Measurements from ENCODE around the gene USP48.

The USP48 gene

DNA sequence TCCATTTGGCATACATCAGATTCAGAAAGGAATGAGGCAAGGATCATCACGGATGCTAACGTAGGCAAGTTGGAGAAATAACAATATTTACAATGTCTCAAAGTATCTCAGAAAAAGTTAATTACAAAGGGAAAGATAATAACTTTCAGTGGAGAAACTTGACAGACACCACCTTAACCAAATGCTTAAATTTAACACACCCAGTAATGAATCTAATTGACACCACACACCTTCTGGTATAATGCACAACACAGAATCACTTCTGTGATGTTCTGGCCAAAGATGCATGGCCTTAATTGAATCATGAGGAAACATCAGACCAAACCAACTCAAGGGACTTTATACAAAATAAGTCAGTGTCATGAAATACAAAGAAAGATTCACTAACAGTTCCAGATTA is 23.1 kb downstream of the USP48 start:
- Histone ChIP-seq H3K27ac (no peak overlapping the region), H3K36me3 (replicated peaks) (peaks cover 9% of the 10 kb centered on the region), H3K4me3 (ENCODE audit: low read depth, low read length) (no peak overlapping the region), H3K27me3 (replicated peaks) (no peaks in the 10 kb centered on the region)
- in situ Hi-C loops (cut with HindIII; ENCODE audit: low pct_ligation_motif_present, low sequenced_read_pairs), result no loop called here
- DNase-seq, result no peak
- TF ChIP-seq, protein P1, sequence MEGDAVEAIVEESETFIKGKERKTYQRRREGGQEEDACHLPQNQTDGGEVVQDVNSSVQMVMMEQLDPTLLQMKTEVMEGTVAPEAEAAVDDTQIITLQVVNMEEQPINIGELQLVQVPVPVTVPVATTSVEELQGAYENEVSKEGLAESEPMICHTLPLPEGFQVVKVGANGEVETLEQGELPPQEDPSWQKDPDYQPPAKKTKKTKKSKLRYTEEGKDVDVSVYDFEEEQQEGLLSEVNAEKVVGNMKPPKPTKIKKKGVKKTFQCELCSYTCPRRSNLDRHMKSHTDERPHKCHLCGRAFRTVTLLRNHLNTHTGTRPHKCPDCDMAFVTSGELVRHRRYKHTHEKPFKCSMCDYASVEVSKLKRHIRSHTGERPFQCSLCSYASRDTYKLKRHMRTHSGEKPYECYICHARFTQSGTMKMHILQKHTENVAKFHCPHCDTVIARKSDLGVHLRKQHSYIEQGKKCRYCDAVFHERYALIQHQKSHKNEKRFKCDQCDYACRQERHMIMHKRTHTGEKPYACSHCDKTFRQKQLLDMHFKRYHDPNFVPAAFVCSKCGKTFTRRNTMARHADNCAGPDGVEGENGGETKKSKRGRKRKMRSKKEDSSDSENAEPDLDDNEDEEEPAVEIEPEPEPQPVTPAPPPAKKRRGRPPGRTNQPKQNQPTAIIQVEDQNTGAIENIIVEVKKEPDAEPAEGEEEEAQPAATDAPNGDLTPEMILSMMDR (IDR thresholded peaks at IDR 0.05; ENCODE audit: low read depth, low read length, missing control alignments), result no peak

DNA sequence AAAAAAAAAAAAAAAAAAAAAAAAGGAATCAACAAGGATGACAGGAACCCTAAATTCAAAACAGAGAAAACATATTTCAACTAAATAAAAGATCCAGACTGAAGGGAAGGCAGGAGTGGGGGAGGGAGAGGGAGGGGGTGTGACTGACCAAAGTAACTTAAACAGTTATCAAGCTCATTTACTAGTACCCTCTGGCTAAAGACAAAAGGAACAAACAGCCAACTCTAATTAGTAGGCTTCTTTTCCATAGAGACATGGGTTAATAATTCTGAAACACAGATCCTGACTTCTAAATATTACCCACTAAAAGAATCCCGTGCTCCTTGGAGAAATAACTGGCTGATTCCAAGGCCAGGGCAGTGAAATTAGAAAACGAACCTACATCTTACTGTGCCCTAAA is 23.8 kb downstream of the USP48 start:
- Histone ChIP-seq H3K27me3 (replicated peaks) (no peaks in the 10 kb centered on the region), H3K4me3 (ENCODE audit: low read depth, low read length) (no peak overlapping the region), H3K36me3 (replicated peaks) (peaks cover 9% of the 10 kb centered on the region), H3K27ac (no peak overlapping the region)
- DNase-seq, result no peak
- in situ Hi-C loops (cut with HindIII; ENCODE audit: low pct_ligation_motif_present, low sequenced_read_pairs), result no loop called here
- TF ChIP-seq, protein P1 (IDR thresholded peaks at IDR 0.05; ENCODE audit: low read depth, low read length, missing control alignments), result no peak

DNA sequence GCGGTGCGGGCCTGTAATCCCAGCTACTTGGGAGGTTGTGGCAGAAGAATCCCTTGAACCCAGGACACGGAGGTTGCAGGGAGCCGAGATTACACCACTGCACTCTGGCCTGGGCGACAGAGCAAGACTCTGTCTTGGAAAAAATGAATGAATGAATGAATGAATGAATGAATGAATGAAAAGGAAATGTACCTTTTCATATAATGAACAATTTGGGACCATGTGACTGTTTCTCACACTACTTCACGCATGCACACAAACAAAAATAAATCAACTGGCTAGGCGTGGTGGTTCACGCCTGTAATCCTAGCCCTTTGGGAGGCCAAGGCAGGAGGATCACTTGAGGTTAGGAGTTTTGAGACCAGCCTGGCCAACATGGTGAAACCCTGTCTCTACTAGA is 24.3 kb downstream of the USP48 start:
- Histone ChIP-seq H3K36me3 (replicated peaks) (peaks cover 9% of the 10 kb centered on the region), H3K27ac (no peak overlapping the region), H3K27me3 (replicated peaks) (no peaks in the 10 kb centered on the region), H3K4me3 (ENCODE audit: low read depth, low read length) (no peak overlapping the region)
- TF ChIP-seq, protein P1 (IDR thresholded peaks at IDR 0.05; ENCODE audit: low read depth, low read length, missing control alignments), result no peak
- no peak for DNase-seq
- in situ Hi-C loops (cut with HindIII; ENCODE audit: low pct_ligation_motif_present, low sequenced_read_pairs), result no loop called here

DNA sequence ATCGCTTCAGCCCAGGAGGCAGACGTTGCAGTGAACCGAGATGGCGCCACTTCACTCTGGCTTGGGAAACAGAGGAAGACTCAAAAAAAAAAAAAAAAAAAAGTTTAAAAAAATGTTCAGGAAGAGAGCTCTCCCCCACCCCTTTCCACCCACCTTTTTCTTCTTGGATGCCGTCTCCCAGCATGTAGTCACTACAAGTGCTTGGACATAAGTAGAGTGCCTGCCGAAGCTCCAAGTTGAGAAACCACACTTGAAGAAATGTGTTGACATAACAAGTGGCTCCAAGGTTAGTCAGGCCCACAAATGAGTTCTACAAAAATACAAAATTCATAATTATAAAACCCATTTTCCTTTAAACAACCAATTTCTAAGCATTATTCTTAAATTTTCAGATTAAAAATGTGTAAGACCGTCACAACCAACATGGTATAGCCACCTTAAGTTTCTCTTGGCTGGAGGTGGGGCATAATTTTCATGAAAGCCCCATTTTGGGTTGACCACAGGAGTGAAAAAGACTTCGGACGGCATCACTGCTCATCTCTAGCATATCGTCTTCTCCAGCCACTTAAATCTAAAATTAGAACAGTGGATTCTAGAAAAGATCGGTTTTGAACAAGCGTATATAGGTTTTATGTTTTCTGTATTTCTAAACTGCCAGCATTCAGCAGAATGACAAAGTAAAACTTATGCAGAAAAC is 26.4 kb downstream of the USP48 start:
- in situ Hi-C loops (cut with HindIII; ENCODE audit: low pct_ligation_motif_present, low sequenced_read_pairs), result no loop called here
- H3K27ac ChIP-seq, result no peak overlapping the region
- no peaks in the 10 kb centered on the region for H3K27me3 ChIP-seq (replicated peaks)
- peaks cover 22% of the 10 kb centered on the region for H3K36me3 ChIP-seq (replicated peaks)
- no peak for DNase-seq
- no peak overlapping the region for H3K4me3 ChIP-seq (ENCODE audit: low read depth, low read length)
- TF ChIP-seq, protein P1 (IDR thresholded peaks at IDR 0.05; ENCODE audit: low read depth, low read length, missing control alignments), result no peak

- no peaks in the 10 kb centered on the region for H3K27me3 ChIP-seq (replicated peaks)
- H3K4me3 ChIP-seq (ENCODE audit: low read depth, low read length), result no peak overlapping the region
- no peak for DNase-seq
- H3K27ac ChIP-seq, result no peak overlapping the region
- H3K36me3 ChIP-seq (replicated peaks), result peaks cover 35% of the 10 kb centered on the region
- TF ChIP-seq, protein P1 (IDR thresholded peaks at IDR 0.05; ENCODE audit: low read depth, low read length, missing control alignments), result no peak
- in situ Hi-C loops (cut with HindIII; ENCODE audit: low pct_ligation_motif_present, low sequenced_read_pairs), result no loop called here
These were observed 27.9 kb downstream of the USP48 start for GRCh38 chr1:21755067-21755466.

DNA sequence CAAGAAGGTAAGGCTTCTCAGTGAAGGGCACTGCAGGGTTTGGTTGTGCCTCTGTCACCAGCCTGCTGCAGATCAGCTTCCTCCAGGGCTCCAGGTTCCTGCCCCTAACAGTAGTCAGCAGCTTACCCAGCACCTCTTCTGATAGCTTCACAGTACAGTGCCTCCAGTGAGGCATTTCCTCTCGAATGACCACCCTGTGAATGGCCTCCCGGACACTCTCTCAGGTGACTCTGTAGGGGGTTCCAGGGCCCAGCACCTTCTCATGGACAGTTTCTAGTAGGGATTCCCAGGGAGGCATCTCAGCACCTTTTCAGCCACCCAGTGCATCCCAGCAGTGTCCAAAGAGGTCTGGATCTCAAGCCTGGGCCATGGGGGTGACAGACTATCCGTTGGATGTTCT is 28.4 kb downstream of the USP48 start:
- H3K27me3 ChIP-seq (replicated peaks), result no peaks in the 10 kb centered on the region
- TF ChIP-seq, protein P1 (IDR thresholded peaks at IDR 0.05; ENCODE audit: low read depth, low read length, missing control alignments), result no peak
- DNase-seq, result no peak
- no peak overlapping the region for H3K27ac ChIP-seq
- no peak overlapping the region for H3K4me3 ChIP-seq (ENCODE audit: low read depth, low read length)
- in situ Hi-C loops (cut with HindIII; ENCODE audit: low pct_ligation_motif_present, low sequenced_read_pairs), result no loop called here
- peaks cover 37% of the 10 kb centered on the region for H3K36me3 ChIP-seq (replicated peaks)
